Rectal smooth muscle tissue (tissue), 1 donor: ENCODE data around the gene CP.

Source experiments
- H3K27ac ChIP-seq: one replicate; pipeline ENCODE4 v1.7.0; 2013; ENCODE audit warnings: low read depth, low read length, inconsistent platforms
- H3K27me3 ChIP-seq: one replicate; pipeline ENCODE4 v1.7.0; 2013; ENCODE audit warnings: low read length; ENCODE audit not compliant: control insufficient read depth, insufficient read depth
- H3K36me3 ChIP-seq: one replicate; pipeline ENCODE4 v1.7.0; 2013; ENCODE audit warnings: low read length; ENCODE audit not compliant: control insufficient read depth, insufficient read depth
- H3K4me1 ChIP-seq: one replicate; pipeline ENCODE4 v1.7.0; 2013; ENCODE audit warnings: low read length; ENCODE audit not compliant: control insufficient read depth, insufficient read depth
- H3K4me3 ChIP-seq: one replicate; pipeline ENCODE4 v1.7.0; 2013; ENCODE audit warnings: low read length
- H3K9ac ChIP-seq: one replicate; pipeline ENCODE4 v1.7.0; 2013; ENCODE audit warnings: low read length

Gene CP

DNA sequence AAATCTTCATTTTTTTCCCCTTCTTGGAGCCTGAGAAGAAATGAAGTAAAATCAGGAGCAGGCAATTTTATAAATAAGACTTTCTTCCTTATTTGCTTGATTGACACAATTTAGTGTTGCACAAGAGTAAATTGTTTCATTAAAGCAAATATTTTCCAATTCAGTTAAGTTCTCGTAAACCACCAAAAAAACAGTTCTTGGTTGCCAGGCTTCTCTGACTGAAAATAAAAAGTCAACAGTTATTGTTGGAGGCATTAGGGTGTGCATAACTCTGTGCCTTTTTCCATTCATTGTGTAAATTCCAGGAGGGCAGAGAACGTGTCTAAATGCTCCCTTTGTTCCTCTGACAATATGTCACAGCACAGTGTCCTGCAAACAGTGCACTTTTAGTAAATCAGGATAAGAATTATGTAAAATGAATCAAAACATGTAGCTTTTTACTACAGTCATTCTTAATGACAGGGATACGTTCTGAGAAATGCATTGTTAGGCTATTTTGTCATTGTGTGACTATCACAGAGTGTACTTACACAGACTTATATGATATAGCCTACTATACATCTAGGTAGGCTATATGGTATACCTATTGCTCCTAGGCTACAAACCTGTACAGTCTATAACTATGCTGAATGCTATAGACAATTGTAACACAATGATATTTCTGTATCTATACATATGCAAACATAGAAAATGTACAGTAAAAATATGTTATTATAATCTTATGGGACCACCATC, at the start of gene CP:
TSS of gene CP (minus strand) at position 47 of the 735 bp plus-strand sequence. CDS start at position 10, 37 bp downstream.
- H3K27ac ChIP-seq, result no peak within 1 kb of the TSS
- no peak within 1 kb of the TSS for H3K4me3 ChIP-seq
- no peak within 1 kb of the TSS for H3K9ac ChIP-seq

DNA sequence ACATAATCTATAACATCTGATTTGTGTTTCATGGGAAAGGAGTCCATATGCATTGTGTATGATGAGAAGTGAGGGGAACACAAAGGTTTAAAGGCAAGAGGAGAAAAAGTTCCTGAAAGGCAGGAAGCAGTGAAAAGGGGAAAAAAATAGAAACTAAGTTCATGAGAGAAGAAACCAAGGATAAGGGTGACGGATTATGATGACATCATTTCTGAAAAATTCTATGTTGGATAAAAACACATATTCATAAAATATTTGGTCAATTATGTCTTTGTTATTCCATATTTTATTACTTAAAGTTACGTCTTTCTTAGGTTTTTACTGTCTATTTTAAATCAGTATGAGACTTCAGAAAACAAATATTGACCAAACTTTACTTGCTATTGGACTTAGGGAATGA, 48.6 kb upstream of the CP start:
- Histone ChIP-seq H3K4me1 (no peaks in the 10 kb centered on the region), H3K9ac (no peak overlapping the region), H3K27ac (no peak overlapping the region), H3K36me3 (no peaks in the 10 kb centered on the region), H3K4me3 (no peak overlapping the region), H3K27me3 (no peaks in the 10 kb centered on the region)

More for the DNA sequence above, at the start of gene CP:
- H3K36me3 ChIP-seq, result no peaks in the 10 kb centered on the region
- H3K4me1 ChIP-seq, result no peaks in the 10 kb centered on the region
- H3K27me3 ChIP-seq, result no peaks in the 10 kb centered on the region

DNA sequence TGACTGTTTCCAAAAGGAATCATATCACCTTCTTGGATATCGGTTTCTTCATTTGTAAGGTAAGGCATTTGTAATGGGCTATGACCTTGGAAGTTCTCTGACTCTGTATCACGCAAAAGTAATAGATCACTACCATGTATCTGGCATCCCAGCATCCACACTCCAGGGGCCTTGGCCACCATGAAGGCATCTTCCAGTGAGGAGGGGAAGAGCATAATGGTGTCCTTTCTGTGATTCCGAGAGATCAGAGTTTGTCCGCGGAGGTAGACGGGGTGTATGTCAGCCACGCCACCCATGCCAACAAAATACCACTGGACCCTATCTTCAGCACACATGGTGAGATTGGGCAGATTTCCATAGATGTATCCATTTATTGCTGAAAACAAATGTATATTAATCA, 48.1 kb upstream of the CP start:
- Histone ChIP-seq H3K36me3 (no peaks in the 10 kb centered on the region), H3K27ac (no peak overlapping the region), H3K4me3 (no peak overlapping the region), H3K4me1 (no peaks in the 10 kb centered on the region), H3K9ac (no peak overlapping the region), H3K27me3 (no peaks in the 10 kb centered on the region)

DNA sequence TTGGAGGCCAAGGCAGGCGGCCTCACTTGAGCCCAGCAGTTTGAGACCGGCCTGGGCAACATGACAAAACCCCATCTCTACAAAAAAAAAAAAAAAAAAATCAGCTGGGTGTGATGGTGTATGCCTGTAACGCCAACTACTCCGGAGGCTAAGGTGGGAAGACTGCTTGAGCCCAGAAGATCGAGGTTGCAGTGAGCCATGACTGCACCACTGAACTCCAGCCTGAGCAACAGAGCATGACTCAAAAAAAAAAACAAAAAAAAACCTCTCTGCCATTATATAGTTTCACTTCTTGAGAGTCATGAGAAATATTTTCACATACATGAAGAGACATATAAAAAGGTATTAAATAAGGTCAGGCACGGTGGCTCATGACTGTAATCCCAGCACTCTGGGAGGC, 45.9 kb upstream of the CP start:
- H3K9ac ChIP-seq, result no peak overlapping the region
- no peak overlapping the region for H3K4me3 ChIP-seq
- H3K27me3 ChIP-seq, result no peaks in the 10 kb centered on the region
- H3K27ac ChIP-seq, result no peak overlapping the region
- no peaks in the 10 kb centered on the region for H3K4me1 ChIP-seq
- no peaks in the 10 kb centered on the region for H3K36me3 ChIP-seq

DNA sequence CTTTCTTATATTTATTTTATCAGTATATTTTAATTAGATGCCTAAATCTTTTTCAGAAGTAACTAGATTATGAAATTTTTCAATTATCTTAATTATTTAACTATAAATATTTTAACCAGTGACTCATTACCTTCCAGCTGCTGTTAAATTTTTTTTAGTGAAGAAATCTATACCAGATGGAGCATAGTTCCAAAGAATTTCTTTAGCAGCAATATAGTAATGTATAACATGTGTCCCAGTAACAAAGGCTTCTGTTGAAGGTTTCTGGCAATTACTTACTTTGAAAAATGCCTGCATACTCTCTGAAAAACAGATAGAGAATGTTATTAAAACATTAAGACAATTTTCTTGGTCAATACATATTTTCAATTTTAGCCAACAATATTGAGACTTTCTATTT, 45.1 kb upstream of the CP start:
- no peak overlapping the region for H3K27ac ChIP-seq

DNA sequence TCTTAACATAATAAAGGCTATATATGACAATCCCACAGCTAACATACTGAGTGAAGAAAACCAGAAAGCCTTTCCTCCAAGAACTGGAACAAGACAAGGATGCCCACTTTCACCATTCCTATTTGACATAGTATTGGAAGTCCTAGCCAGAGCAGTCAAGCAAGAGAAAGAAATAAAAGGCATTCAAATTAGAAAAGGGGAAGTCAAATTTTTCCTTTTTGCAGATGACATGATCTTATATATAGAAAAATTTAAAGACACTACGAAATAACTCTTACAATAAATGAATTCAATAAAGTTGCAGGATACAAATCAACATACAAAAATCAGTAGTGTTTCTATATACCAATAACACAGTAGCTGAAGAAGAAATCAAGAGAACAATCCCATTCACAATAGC, 42.2 kb upstream of the CP start:
- no peaks in the 10 kb centered on the region for H3K27me3 ChIP-seq
- H3K4me3 ChIP-seq, result no peak overlapping the region
- no peaks in the 10 kb centered on the region for H3K4me1 ChIP-seq
- no peaks in the 10 kb centered on the region for H3K36me3 ChIP-seq
- H3K9ac ChIP-seq, result no peak overlapping the region
- H3K27ac ChIP-seq, result no peak overlapping the region

More for the DNA sequence above, 45.1 kb upstream of the CP start:
- H3K4me3 ChIP-seq, result no peak overlapping the region
- H3K9ac ChIP-seq, result no peak overlapping the region
- no peaks in the 10 kb centered on the region for H3K4me1 ChIP-seq
- no peaks in the 10 kb centered on the region for H3K27me3 ChIP-seq
- H3K36me3 ChIP-seq, result no peaks in the 10 kb centered on the region

DNA sequence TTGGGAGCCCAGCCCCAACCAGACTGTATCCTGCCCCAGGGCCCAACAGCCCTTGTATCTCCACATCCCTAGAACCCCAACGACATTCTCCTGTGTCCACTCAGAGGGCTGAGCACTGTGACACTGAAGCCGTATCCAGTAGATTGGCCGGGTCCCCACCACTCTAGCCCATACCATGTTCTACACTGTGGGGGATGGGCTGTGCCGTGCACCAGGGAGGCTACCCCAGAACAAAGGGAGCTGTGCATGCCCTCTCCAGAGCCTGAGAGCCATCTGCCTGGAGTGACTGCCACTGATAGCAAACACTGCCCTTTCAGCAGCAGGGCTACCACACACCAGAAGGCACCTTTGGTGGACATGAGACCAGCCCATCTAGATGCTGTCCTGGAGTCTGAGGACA, 37.1 kb upstream of the CP start:
- H3K27me3 ChIP-seq, result no peaks in the 10 kb centered on the region

DNA sequence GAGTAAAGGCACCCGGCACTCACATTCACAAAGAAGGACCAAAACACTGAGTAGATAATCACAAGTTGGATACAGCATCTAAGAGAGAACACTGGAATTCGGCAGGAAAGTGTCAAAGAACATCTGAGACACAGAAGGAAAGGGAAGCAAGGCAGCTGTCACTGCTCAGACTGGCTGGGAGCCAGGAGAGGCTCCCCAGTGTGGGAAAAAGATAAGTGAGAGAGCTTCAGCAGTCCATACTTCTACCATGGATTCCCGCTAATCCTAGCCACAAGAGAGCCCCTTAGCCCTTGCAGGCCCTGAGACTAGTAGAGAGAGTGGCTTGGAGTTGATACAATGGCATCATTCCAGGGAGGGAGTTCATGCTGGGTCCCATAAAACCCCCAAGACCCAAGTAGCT, 36.7 kb upstream of the CP start:
- Histone ChIP-seq H3K27me3 (no peaks in the 10 kb centered on the region), H3K9ac (no peak overlapping the region), H3K4me1 (no peaks in the 10 kb centered on the region), H3K4me3 (no peak overlapping the region), H3K36me3 (no peaks in the 10 kb centered on the region), H3K27ac (no peak overlapping the region)

More for the DNA sequence above, 37.1 kb upstream of the CP start:
- H3K9ac ChIP-seq, result no peak overlapping the region
- H3K36me3 ChIP-seq, result no peaks in the 10 kb centered on the region
- H3K4me3 ChIP-seq, result no peak overlapping the region
- H3K4me1 ChIP-seq, result no peaks in the 10 kb centered on the region
- H3K27ac ChIP-seq, result no peak overlapping the region

DNA sequence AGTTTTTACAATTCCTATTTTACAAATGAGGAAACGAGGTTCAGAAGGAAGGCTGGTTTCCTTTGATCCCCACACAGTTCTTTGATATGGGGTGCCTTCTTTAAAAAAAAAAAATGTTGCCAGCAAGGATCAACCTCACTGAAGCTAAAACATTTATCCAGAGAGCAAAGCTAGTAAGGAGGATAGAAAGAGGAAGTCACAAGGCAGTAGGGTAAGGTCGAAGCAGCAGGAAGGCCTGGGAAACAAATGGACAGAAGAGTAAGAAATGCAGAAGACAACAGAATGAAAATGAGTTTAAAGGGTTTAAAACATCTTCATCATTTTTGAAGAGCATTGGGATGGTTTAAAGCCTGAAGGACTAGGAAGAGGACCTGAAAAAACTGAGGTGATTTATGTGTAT, 30.6 kb upstream of the CP start:
- Histone ChIP-seq H3K4me3 (no peak overlapping the region), H3K36me3 (no peaks in the 10 kb centered on the region), H3K27me3 (no peaks in the 10 kb centered on the region), H3K4me1 (peaks cover 6% of the 10 kb centered on the region), H3K9ac (no peak overlapping the region), H3K27ac (no peak overlapping the region)

DNA sequence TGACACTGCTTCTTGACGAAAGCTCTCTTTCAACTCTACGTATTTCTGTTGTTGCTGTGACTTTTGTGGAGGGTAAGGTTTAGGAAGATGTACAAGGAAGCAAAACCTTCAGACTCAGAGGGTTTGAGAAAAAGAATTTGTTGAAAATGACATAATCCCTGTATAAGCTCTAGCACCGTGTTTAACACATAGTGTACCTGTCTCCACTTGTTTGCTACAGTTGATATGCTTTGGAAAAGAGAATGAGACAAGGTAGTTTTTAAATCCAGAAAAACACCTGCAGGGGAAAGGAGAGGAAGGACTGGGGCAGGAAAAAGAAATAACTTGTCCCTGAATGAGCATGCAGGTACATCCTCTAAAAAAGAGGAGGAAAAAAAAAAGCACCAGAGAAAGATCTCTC, 29.6 kb upstream of the CP start:
- no peaks in the 10 kb centered on the region for H3K36me3 ChIP-seq
- no peak overlapping the region for H3K9ac ChIP-seq
- H3K4me1 ChIP-seq, result peaks cover 11% of the 10 kb centered on the region
- H3K27ac ChIP-seq, result no peak overlapping the region
- H3K4me3 ChIP-seq, result no peak overlapping the region
- H3K27me3 ChIP-seq, result no peaks in the 10 kb centered on the region

DNA sequence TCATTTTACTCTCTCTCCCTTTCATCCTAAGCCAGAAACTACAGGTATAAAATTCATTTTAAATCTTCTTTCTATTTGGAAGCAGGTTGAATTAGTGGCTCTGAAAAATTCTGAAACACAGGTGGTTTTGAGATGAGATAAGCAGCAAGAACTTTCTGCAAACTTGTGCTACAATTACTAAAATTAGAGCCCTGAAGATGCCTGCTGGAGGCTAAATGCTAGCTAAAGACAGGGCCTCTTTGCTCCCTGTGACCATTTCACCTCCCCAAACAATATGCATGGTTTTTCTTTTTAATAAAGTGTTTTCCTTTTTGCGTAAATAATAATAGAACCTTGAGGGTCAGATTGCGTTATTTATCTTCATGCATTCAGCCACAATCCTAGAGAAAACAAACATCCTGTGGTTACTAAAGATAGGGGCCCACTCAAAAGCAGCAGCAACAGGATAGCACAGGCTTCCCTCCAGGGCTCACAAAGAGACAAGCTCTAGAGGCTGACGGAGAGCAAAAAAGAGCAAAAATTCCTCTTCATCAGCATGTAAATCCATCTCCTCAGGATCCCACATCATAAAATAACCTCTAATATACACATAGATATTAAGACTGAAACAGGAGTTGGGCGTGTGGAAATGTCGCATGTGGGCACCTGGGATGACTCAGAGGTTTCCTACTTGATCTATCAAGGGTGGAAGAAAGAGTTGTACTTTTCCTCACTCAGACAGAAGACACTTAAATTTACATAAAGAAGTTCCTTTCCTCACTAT, 26.5 kb upstream of the CP start:
- H3K27me3 ChIP-seq, result no peaks in the 10 kb centered on the region
- no peak overlapping the region for H3K27ac ChIP-seq
- no peak overlapping the region for H3K4me3 ChIP-seq
- H3K36me3 ChIP-seq, result no peaks in the 10 kb centered on the region
- no peak overlapping the region for H3K9ac ChIP-seq
- peaks cover 11% of the 10 kb centered on the region for H3K4me1 ChIP-seq

DNA sequence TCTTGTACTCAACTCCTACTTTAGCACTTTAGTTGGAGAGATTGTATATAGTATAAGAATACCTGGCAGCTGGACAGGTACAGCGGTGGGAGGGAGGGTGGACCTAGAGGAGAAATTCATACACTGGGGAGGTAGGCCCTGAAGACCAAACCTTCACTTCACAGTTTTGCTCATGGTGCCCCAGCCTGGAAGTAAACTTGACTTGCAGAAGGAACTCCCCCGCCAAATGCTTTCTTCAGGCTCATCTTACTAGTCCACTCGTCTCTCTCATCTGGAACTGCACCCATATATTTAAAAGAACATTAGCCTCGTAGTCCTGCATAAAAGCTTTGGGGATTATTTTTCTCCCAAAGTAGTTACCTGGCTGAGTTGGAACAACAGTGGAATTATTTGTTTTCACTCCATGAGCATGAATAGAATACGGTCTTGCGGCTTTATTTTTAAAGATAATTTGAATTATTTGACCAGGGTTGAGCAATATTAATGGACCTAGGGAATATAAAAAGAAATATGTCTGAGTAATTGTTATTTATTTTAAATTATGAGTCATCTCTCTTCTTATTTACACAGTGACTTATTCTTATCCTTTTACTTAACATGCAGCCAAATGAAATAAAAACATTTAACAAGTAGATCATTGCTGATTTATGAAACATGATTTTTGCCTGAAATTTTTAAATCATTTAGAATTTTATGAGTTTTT, 25.5 kb upstream of the CP start:
- peaks cover 11% of the 10 kb centered on the region for H3K4me1 ChIP-seq

More for the DNA sequence above, 25.5 kb upstream of the CP start:
- H3K9ac ChIP-seq, result no peak overlapping the region
- no peak overlapping the region for H3K27ac ChIP-seq
- no peaks in the 10 kb centered on the region for H3K36me3 ChIP-seq
- no peaks in the 10 kb centered on the region for H3K27me3 ChIP-seq
- H3K4me3 ChIP-seq, result no peak overlapping the region
